Activated CD8-positive, alpha-beta memory T cell treated with anti-CD3 and anti-CD28 coated beads for 36 hours (primary cell): Measurements from ENCODE around the gene AP1M1. TPM values are rescaled to one million over a fixed set of nuclear protein-coding genes. Genes with fewer than 3 reads are reported as not detected.

Source experiments
- CTCF ChIA-PET: fragments of 350-600 bp; sonication (Branson Sonifier 250); formaldehyde crosslinking; loops from one replicate; lab custom pipeline; 2021; ENCODE audit warnings: antibody characterized with exemption; lab: Charles Lee
- POLR2A ChIA-PET: fragments of 350-600 bp; sonication (Branson Sonifier 250); formaldehyde crosslinking; loops from one replicate; lab custom pipeline; 2021; ENCODE audit warnings: antibody characterized with exemption; lab: Charles Lee
- total RNA-seq, 2 experiments: library from RNA; stranded (reverse); gene quantifications; one replicate each; pipeline ENCODE4 v1.2.3, GENCODE V29; 2021

AP1M1 gene
- total RNA-seq, 2 experiments from 2014 or later, result 107 to 109 TPM

DNA sequence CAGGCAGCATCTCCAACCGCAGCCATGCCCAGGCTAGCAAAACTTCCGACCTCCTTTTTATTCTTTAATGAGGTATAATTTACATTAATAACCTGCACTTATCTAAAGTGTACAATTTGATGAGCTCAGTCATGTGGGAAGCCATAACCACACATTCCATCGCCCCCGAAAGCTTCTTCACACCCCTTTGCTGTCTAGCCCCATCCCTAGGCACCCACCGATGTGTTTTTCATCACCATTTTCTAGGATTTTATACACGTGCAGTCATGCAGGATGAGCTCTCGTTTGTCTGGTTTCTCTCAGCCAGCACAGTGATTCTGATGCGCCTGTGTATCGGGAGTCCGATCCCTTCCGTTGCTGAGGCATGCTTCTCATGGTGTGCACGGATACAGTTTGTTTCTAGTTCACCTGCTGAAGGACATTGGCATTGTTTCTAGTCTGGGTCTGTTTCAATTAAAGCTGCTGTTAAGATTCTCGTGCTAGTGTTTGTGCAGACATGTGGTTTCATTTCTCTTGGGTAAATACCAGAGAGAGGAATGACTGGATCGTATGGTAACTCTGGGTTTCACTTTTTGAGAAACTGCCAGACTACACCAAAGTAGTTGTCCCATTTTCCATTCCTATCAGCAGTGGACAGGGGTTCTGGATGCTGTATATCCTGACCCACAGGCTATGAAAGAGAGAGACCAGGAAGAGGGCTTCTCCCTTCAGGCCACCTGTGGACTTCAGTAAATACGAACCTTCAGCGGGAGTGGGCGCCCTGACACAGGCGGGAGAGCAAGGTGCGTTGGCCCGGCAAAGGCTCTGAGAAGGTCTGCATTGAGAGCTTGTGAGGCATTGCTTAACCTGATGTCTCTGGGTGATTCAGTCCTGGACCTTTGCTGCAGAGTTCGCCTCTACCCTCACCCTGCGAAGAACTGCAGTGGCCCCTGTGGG, 4.9 kb downstream of the AP1M1 start:
- ChIA-PET CTCF (interaction anchor here (0.9 to 1.0 kb wide), 2 partner anchors 17 to 86 kb away, joined by 3 to 4 read pairs; partner anchors contain the start of gene FAM32A), POLR2A (interaction anchor here (1.2 kb wide), 1 partner anchor 17 kb away, joined by 3 read pairs; the partner anchor contains the start of gene FAM32A)

DNA sequence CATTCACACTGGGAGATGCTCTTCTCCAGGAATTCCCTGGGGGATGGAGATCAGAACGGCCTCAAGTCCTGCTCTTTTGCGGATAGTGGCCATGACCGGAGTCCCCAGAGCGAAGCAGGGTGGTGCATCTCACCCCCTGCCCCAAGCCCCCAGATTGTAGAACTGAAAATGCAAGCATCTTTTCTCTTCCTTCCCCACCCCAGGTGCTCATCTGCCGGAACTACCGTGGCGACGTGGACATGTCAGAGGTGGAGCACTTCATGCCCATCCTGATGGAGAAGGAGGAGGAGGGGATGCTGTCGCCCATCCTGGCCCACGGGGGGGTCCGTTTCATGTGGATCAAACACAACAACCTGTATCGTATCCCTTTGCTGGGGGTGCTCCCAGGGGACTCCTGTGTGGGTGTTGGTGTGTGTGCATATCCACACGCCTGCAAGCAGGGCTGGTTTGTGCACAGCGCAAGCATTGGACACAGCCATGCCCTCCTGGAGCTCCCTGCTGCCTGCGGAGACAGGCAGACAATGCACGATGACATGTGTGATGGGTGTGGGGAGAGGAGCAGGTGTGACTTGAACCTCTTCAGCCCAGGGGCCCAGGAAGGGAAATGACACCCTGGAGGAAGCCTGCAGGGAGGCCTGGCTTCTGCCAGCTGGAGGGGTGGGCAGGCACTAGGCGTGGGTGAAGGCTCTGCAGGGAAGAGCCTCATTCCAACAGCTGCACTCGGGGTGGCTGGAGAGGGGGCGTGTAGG, 5.7 kb downstream of the AP1M1 start:
- ChIA-PET CTCF (no interaction called here), POLR2A (no interaction called here)

DNA sequence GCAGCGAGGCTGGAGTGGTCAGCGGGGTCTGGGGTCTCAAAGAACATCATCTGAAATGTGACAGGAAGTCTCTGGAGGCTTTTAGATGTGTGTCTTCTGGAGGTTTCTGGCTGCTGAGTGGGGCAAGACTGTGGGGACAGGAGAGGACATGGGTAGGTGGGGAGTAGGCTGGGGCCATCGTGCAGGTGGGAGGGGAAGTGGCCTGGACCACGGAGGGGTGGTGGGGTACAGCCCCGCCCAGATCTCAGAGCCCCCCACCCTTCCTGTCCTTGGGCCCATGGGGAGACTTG, 6.2 kb downstream of the AP1M1 start:
- ChIA-PET CTCF (no interaction called here), POLR2A (no interaction called here)

DNA sequence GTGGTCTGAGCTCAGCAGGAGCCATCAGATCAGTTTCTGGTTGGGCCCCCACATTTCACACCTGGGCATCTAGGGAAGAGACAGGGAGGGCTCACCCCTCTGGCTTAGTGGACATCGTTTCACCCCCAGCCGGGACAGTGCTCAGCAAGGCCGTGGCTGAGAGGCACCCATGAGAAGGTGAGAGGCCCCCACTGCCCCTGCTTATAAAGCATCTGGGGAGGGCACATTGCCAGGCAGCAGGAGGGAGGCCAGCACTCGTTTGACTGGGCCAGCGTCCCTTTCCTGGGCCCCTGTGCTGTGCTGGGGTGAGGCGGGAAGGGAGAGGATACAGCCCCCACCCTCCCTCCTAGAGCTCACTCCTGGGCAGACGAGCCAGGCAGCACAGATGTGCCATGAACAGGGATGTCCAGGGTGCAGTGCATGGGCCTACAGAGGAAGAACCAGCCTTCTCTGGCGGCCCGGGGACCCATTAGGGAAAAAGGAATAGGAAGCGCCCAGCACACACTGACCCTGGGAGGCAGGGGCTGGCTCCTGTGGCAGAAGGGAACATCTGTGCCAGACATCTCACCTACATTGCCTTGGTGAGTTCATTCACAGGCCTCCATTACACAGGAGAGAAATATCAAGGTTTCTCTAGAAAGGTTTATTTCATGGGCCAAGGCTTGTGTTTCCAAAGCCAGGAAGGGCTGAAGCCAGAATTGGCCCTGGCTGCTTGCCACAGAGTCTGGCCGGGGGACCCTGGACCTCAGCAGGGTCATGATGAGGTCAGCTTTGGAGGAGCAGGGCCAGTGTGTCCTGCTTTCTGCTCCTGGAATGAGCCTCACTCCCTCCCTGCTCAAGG, 7.7 kb downstream of the AP1M1 start:
- CTCF ChIA-PET, result no interaction called here
- POLR2A ChIA-PET, result no interaction called here

DNA sequence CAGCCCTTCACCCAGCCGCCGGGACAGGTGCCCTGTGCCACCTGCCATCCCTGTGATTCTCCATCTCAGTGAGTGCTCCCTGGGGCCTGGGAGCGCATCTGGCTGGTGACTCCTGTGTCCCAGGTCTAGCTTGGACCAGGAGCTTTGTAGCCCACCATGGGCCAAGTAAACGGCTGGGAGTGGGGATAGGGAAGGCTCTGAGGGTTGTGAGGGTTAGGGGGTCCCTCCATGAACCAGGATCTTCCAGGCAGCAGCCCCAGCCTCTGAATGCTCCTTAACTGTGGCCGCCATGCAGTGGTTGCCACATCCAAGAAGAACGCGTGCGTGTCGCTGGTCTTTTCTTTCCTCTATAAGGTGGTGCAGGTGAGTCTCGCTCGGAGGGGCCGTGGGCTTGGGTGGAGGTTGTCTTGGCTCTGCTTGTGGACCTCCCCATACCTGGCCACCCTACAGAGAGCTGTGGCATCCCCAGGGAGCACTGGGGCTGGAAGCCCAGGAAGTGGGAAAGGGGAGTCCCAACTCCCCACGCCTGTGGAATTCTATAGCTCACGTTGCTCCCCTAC, 8.4 kb downstream of the AP1M1 start:
- ChIA-PET POLR2A (interaction anchor here (1.1 kb wide), 1 partner anchor 8 kb away, joined by 4 read pairs; the partner anchor contains the start of gene AP1M1), CTCF (no interaction called here)

DNA sequence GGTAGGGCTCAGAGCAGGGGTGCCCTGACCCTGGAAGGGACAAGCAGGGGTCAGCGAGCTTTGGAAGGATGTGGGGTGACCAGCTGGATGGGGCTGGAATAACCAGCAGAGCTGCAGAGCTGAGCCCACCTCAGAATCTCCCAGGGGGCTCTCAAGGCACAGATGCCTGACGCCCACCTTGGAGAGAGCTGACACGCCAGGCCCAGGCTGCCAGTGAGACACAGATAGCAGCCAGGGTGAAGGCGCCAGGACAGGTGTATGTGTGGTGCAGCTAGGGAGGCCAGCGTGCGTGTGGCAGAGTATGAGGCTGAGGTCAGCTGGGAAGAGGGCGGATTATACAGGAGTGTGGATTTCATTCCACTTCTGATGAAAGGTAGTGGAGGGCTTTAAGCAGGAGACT, 8.9 kb downstream of the AP1M1 start:
- CTCF ChIA-PET, result no interaction called here
- POLR2A ChIA-PET, result interaction anchor here (1.1 kb wide), 1 partner anchor 9 kb away, joined by 4 read pairs; the partner anchor contains the start of gene AP1M1

DNA sequence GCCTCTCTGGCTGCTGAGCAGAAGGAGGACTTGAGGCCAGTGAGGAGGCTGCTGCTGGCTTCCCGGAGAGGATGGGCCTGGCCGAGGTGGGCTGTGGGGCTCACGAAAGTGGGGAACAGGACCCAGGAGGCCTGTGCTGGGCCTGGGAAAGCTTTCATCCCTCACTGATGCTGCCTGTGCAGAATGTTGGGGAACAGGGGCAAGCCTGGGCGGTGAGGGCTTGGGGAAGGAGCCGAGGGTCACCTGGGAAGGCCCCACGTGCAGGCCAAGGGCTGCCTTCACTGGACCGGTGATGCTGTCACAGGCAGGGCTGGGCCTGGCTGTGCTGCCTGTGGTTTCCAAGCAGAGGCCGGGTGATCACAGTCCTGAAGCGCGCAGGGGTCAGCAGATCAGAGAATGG, 9.4 kb downstream of the AP1M1 start:
- POLR2A ChIA-PET, result interaction anchor here (1.1 kb wide), 1 partner anchor 9 kb away, joined by 4 read pairs; the partner anchor contains the start of gene AP1M1
- CTCF ChIA-PET, result no interaction called here

DNA sequence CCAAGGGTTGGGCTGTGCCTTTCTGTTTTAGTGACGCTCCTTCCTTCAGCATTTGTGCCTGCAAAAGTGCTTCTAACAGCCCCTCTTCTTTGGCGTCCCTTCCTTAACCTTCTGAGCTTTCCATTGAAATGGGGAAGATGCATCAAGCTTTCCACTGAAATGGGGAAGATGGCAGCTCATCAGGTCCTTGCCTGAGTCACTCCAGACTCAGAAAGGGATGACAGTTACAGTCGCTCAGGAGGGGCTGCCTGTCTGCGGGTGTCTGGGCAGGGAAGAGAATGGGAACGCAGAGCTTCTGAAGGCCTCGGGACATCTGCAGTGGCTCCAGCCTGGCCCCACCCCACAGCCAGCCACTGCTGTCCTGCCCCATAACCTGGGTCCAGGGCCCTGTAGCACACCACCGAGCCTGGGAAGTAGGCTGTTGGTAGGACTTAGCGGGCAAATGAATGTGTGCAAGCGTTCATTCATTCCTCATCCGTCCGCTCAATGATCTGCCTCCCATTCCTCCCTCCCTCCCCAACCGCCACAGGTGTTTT, 9.8 kb downstream of the AP1M1 start:
- ChIA-PET POLR2A (interaction anchor here (1.1 kb wide), 1 partner anchor 10 kb away, joined by 4 read pairs; the partner anchor contains the start of gene AP1M1), CTCF (no interaction called here)

DNA sequence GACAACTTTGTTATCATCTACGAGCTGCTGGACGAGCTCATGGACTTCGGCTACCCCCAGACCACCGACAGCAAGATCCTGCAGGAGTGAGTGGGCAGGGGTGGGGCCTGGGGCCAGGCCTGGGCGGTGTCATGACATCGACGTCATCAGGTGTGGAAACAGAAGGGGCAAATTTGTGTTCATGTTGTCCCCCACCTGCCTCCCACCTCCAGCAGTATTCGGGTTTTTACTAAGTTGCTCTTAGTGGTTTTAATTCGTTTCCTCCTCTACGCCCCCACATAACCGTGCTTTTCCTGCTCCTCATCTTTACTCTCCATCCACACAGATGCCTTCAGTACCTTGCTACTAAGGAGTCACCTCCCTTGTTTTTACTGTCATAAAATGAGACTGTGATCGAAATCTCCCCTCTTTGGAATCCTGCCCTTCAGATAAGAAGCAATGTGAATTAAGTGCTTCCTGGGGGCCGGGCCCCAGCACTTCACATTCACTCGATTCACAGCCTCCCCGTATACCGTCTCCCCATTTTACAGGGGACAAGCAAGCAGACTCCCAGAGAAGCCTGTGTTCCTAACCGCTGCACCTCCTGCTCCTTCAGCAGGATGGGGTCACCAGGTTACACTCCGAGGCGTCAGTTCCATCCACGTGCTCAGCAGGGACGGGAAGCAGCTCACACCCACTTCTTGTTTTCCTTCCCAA, 10.5 kb downstream of the AP1M1 start:
- ChIA-PET CTCF (no interaction called here), POLR2A (no interaction called here)

DNA sequence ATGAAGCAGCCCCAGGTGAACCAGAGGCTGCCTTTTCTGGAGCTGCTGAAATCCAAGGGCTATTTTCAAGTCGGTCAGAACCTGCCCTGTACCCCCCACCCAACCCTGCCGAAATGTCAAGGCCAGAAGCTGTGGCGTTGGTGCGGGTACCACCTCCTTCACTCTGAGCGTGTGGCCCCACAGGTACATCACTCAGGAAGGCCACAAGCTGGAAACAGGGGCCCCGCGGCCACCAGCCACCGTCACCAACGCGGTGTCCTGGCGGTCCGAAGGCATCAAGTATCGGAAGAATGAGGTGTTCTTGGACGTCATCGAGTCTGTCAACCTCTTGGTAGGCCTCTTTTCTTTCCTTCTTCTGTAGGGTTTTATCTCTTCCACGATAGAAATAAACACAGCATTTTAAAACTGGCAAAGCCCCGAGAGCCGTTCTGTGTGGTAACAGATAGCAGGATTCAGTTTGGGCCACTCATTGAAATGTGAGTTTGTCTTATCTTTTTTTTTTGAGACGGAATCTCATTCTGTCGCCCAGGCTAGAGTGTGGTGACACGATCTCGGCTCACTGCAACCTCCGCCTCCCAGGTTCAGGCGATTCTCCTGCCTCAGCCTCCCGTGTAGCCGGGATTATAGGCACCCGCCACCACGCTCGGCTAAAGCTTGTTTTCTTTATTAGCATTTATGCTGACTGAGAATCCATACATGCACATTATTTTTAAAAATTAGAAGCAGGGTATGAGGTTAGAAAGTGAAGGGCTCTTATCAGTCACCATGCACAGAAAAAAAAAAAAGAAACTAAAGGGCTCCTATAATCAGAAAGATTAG, 11.3 kb downstream of the AP1M1 start:
- CTCF ChIA-PET, result interaction anchor here (0.6 kb wide), 1 partner anchor 27 kb away, joined by 3 read pairs; no protein-coding TSS in a partner anchor
- POLR2A ChIA-PET, result no interaction called here

DNA sequence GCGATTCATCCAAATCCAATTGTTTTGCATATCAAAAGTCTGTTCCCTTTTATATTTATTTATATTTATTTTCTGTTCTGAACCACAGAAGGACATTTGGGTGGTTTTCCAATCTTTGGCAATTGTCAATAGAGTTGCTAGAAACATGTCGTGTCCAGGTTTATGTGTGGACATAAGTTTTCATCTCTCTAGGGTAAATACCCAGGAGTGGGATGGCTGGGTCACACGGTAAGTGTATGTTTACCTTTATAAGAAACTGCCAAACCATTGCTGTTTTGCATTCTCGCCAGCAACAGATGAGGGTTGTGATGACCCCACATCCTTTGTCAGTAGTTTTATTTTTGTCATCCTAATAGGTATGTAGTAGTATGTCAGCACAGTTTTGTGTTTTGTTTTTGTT, 12.5 kb downstream of the AP1M1 start:
- CTCF ChIA-PET, result no interaction called here

DNA sequence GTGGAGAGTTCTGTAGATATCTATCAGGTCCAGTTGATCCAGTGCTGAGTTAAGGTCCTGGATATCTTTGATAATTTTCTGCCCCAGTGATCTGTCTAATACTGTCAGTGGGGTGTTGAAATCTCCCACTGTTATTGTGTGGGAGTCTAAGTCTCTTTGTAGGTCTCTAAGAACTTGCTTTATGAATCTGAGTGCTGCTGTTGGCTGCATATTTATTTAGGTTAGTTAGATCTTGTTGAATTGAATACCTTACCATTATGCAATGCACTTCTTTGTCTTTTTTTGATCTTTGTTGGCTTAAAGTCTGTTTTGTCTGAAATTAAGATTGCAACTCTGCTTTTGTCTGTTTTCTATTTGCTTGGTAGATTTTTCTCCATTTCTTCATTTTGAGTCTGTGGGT, 15.4 kb downstream of the AP1M1 start:
- CTCF ChIA-PET, result no interaction called here
- POLR2A ChIA-PET, result no interaction called here

More for the DNA sequence above, 12.5 kb downstream of the AP1M1 start:
- POLR2A ChIA-PET, result no interaction called here

DNA sequence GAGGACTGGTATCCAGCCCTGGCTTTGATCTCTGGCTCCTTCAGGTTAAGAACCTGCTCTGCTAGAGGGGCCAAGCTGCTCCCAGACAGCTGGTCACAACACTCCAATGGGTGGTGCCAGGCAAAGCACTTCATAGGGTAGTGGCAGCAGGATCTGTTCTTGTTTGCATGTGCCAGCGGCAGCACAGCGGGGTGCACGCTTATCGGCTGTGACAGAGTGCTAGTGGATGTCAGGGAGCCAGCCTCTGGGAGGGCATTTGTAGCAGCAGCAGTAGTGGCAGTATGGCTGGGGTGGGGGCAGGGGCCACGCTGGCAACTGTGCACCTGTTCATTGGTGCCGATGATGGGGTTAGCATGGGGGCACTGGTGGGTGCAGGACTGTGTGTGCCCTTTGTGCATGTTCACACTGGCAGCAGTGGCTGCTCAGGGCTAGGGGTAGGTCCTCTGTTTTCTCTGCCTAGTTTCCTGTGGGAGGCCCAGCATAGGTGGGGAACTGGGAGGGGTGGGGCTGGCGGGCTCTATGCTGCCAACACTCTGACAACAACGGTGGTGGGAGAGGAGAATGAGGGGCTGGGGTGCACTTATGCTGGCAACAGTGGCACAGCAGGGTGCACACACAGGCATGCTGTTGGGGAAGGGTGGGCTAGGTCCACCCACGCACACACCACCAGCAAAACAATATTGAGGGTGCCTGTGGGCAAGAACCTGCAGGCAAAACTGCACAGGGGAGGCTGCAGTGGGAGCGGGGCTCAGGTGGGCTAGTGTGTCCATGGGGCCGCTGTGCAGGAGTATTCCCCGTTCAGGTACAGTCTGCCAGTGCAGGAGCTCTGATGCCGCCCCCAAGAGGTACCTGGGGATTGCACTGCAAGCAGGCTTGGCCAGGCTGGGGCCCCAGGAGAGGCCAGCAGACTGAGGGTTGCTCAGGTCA, 19.3 kb downstream of the AP1M1 start:
- ChIA-PET CTCF (no interaction called here), POLR2A (no interaction called here)

DNA sequence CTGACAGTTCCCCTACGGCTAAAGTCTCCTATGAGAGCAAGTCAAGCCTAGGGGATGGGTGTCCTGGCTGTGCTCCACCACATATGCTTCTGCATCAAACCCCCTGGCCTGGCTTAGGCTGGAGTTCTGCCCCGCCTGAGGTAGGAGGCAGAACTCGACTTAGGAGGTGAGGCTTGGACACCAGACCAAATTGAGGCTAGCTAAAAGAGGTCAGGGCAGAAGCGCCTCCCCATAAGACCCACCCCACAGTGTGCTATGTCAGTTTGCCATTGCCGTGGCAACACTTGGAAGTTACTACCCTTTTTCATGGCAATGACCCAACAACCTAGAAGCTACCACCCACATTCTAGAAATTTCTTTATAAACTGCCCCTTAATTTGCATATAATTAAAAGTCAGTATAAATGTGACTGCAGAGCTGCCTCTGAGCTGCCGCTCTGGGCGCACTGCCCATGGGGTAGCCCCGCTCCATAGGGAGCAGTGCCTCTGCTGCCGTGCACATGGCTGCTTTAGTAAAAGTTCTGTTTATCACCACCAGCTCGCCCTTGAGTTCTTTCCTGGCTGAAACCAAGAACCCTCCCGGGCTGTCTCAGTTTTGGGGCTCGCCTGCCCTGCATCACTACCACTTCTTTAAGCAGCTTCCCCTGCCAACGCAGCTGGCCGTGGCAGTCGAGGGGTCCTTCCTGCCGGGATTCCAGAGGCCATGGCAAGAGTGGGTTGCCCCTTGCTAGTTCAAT, 20.2 kb downstream of the AP1M1 start:
- CTCF ChIA-PET, result interaction anchor here (1.1 kb wide), 1 partner anchor 33 kb away, joined by 3 read pairs; the partner anchor contains the start of gene FAM32A
- POLR2A ChIA-PET, result interaction anchor here (1.4 kb wide), 1 partner anchor 20 kb away, joined by 4 read pairs; the partner anchor contains the start of gene AP1M1

DNA sequence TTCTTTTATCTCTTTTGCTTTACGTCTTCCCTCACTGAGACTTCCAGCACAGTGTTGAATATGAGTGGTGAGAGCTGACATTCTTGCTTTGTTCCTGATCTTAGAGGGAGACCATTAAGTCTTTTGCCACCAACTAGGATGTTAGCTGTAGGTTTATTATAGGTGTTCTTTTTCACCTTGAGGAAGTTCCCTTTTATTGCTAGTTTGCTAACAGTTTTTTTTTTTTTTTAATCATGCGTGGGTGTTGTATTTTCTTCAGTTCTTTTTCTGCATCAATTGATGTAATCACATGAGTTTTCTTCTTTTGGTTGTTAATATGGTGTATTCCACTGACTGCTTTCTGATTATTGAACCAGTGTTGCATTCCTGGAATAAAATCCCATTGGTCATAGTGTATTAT, 21.1 kb downstream of the AP1M1 start:
- POLR2A ChIA-PET, result interaction anchor here (1.4 kb wide), 1 partner anchor 21 kb away, joined by 4 read pairs; the partner anchor contains the start of gene AP1M1
- CTCF ChIA-PET, result interaction anchor here (1.1 kb wide), 1 partner anchor 34 kb away, joined by 3 read pairs; the partner anchor contains the start of gene FAM32A
